ENCODE measurements around the gene AP1M1. TPM values are rescaled to one million over a fixed set of nuclear protein-coding genes. Genes with fewer than 3 reads are reported as not detected.

The AP1M1 gene
- total RNA-seq, 2 donors from 2014 or later = 20.0 to 24.4 TPM

- Histone ChIP-seq H3K4me3 (no peak overlapping the region), H3K27me3 (no peaks in the 10 kb centered on the region), H3K4me1 (no peaks in the 10 kb centered on the region), H3K27ac (no peak overlapping the region), H3K9me3 (no peaks in the 10 kb centered on the region), H3K36me3 (no peaks in the 10 kb centered on the region), H3K9ac (ENCODE audit: low read depth in 2 of 2, low read length in 2 of 2) (no peak overlapping the region)
- DNase-seq = no peak
- TF ChIP-seq CTCF (IDR thresholded peaks at IDR 0.05) = no peak
- intact Hi-C loops (cut with DNase I) = no loop called here
Measured at GRCh38 chr19:16206046-16206605, 8.4 kb downstream of the AP1M1 start.

GRCh38 chr19:16206637-16207036, 8.9 kb downstream of the AP1M1 start:
- no peaks in the 10 kb centered on the region for H3K4me1 ChIP-seq
- intact Hi-C loops (cut with DNase I) = no loop called here
- no peaks in the 10 kb centered on the region for H3K9me3 ChIP-seq
- H3K27ac ChIP-seq = no peak overlapping the region
- no peak for TF ChIP-seq CTCF (IDR thresholded peaks at IDR 0.05)
- no peak for DNase-seq
- H3K27me3 ChIP-seq = no peaks in the 10 kb centered on the region
- H3K36me3 ChIP-seq = no peaks in the 10 kb centered on the region
- no peak overlapping the region for H3K9ac ChIP-seq (ENCODE audit: low read depth in 2 of 2, low read length in 2 of 2)
- no peak overlapping the region for H3K4me3 ChIP-seq

- Histone ChIP-seq H3K9me3 (no peaks in the 10 kb centered on the region), H3K4me3 (no peak overlapping the region), H3K27me3 (no peaks in the 10 kb centered on the region), H3K36me3 (no peaks in the 10 kb centered on the region), H3K4me1 (no peaks in the 10 kb centered on the region), H3K27ac (no peak overlapping the region), H3K9ac (ENCODE audit: low read depth in 2 of 2, low read length in 2 of 2) (no peak overlapping the region)
- intact Hi-C loops (cut with DNase I) = no loop called here
- TF ChIP-seq CTCF (IDR thresholded peaks at IDR 0.05) = no peak
- no peak for DNase-seq
Measured at GRCh38 chr19:16207063-16207462, 9.4 kb downstream of the AP1M1 start.

- Histone ChIP-seq H3K4me1 (no peaks in the 10 kb centered on the region), H3K9me3 (no peaks in the 10 kb centered on the region), H3K36me3 (no peaks in the 10 kb centered on the region), H3K27me3 (no peaks in the 10 kb centered on the region), H3K4me3 (no peak overlapping the region), H3K27ac (no peak overlapping the region), H3K9ac (ENCODE audit: low read depth in 2 of 2, low read length in 2 of 2) (no peak overlapping the region)
- intact Hi-C loops (cut with DNase I) = no loop called here
- TF ChIP-seq CTCF (IDR thresholded peaks at IDR 0.05) = no peak
- no peak for DNase-seq
Measured at GRCh38 chr19:16207490-16208025, 9.8 kb downstream of the AP1M1 start.

- Histone ChIP-seq H3K27ac (no peak overlapping the region), H3K4me3 (no peak overlapping the region), H3K27me3 (no peaks in the 10 kb centered on the region), H3K4me1 (no peaks in the 10 kb centered on the region), H3K36me3 (no peaks in the 10 kb centered on the region), H3K9me3 (no peaks in the 10 kb centered on the region), H3K9ac (ENCODE audit: low read depth in 2 of 2, low read length in 2 of 2) (no peak overlapping the region)
- intact Hi-C loops (cut with DNase I) = no loop called here
- no peak for DNase-seq
- TF ChIP-seq CTCF (IDR thresholded peaks at IDR 0.05) = no peak
Measured at GRCh38 chr19:16208064-16208759, 10.5 kb downstream of the AP1M1 start.

Data from colonic mucosa (tissue), 4 donors.